MCF 10A (cell line): Measurements from ENCODE around the gene COASY. TPM values are rescaled to one million over a fixed set of nuclear protein-coding genes. Genes with fewer than 3 reads are reported as not detected.
A peak's percentile ranks its signal among the peaks of the same experiment; 100 is the strongest.

ENCODE experiments used
- BruUV-seq: library from RNA; stranded (reverse); fragments of 400-500 nt; replicated peaks from 2 replicates; lab custom pipeline; 2021; lab: Mats Ljungman, UMichigan
- CTCF ChIA-PET: fragments of 300-600 bp; sonication (Branson Sonifier 250); formaldehyde crosslinking; extraction: SDS; loops from one replicate; lab custom pipeline; 2021; ENCODE audit warnings: antibody characterized with exemption, inconsistent platforms; lab: Yijun Ruan, JAX
- POLR2A ChIA-PET: fragments of 300-600, 350-650 bp; sonication (Branson Sonifier 250); formaldehyde crosslinking; extraction: SDS; loops from one replicate; lab custom pipeline; 2020; ENCODE audit warnings: antibody characterized with exemption, inconsistent platforms; lab: Yijun Ruan, JAX
- DNase-seq: peaks from one replicate; pipeline ENCODE4 v3.0.0-alpha.2; 2018; ENCODE audit not compliant: unreplicated experiment
- H3K27ac Mint-ChIP-seq: one replicate; pipeline ENCODE4 v1.8.0; 2022; ENCODE audit warnings: mild to moderate bottlenecking, low read depth, mixed read lengths; ENCODE audit not compliant: unreplicated experiment
- H3K27me3 Mint-ChIP-seq: one replicate; pipeline ENCODE4 v1.8.0; 2022; ENCODE audit warnings: mixed read lengths; ENCODE audit not compliant: insufficient read depth, unreplicated experiment
- H3K36me3 Mint-ChIP-seq: one replicate; pipeline ENCODE4 v1.8.0; 2022; ENCODE audit warnings: mild to moderate bottlenecking, moderate library complexity, mixed read lengths; ENCODE audit not compliant: insufficient read depth, unreplicated experiment
- H3K4me1 Mint-ChIP-seq: one replicate; pipeline ENCODE4 v1.8.0; 2022; ENCODE audit warnings: mixed read lengths; ENCODE audit not compliant: insufficient read depth, unreplicated experiment
- H3K4me3 Mint-ChIP-seq: one replicate; pipeline ENCODE4 v1.8.0; 2022; ENCODE audit warnings: mild to moderate bottlenecking, moderate library complexity, mixed read lengths; ENCODE audit not compliant: unreplicated experiment
- H3K9me3 Mint-ChIP-seq: one replicate; pipeline ENCODE4 v1.8.0; 2022; ENCODE audit warnings: mixed read lengths; ENCODE audit not compliant: unreplicated experiment
- intact Hi-C: fragments of 100-400 bp; cut with micrococcal nuclease; formaldehyde crosslinking; loops from 2 replicates; pipeline ENCODE4 v1.14.1; 2022
- total RNA-seq: library from RNA; stranded (reverse); gene quantifications from 2 replicates; pipeline ENCODE4 v1.2.3, GENCODE V29; 2022
- TF ChIP-seq, protein P1 (sequence below): fragments of 200-600 bp; IDR thresholded peaks from one replicate; pipeline ENCODE4 v1.8.0; 2022; ENCODE audit warnings: antibody characterized with exemption, mild to moderate bottlenecking; ENCODE audit not compliant: unreplicated experiment

COASY gene
- total RNA-seq, 1 experiment from 2014 or later: 82.6 TPM

DNA sequence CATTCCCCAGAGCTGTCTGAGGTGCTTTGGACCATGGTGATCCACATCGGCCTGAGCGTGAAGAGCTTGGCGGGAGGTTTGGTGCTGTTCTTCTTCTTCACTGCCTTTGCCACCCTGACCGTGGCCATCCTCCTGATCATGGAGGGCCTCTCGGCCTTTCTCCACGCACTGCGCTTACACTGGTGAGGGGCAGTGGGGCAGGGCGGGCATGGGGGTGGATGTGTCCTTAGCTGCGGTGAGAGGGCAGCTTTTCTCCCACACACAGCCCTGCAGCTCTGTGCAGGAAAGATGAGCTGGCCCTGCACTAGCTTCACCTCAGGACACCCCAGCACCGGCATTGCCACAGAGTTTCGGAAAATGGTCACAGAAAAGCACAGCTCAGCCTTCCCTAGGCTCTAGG lies 47.7 kb upstream of the COASY start:
- Mint-ChIP-seq H3K36me3 (peaks cover 18% of the 10 kb centered on the region), H3K27ac (no peak overlapping the region), H3K9me3 (no peaks in the 10 kb centered on the region), H3K27me3 (no peaks in the 10 kb centered on the region), H3K4me3 (no peak overlapping the region), H3K4me1 (peaks cover 19% of the 10 kb centered on the region)
- intact Hi-C loops: no loop called here
- no peak for DNase-seq
- TF ChIP-seq, protein P1, sequence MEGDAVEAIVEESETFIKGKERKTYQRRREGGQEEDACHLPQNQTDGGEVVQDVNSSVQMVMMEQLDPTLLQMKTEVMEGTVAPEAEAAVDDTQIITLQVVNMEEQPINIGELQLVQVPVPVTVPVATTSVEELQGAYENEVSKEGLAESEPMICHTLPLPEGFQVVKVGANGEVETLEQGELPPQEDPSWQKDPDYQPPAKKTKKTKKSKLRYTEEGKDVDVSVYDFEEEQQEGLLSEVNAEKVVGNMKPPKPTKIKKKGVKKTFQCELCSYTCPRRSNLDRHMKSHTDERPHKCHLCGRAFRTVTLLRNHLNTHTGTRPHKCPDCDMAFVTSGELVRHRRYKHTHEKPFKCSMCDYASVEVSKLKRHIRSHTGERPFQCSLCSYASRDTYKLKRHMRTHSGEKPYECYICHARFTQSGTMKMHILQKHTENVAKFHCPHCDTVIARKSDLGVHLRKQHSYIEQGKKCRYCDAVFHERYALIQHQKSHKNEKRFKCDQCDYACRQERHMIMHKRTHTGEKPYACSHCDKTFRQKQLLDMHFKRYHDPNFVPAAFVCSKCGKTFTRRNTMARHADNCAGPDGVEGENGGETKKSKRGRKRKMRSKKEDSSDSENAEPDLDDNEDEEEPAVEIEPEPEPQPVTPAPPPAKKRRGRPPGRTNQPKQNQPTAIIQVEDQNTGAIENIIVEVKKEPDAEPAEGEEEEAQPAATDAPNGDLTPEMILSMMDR: no peak
- POLR2A ChIA-PET: interaction anchor here (0.6 to 1.7 kb wide), 3 partner anchors 22 to 893 kb away, joined by 4 to 7 read pairs (median 7); partner anchors contain the start of gene NAGLU
- no TSS peak for BruUV-seq
- CTCF ChIA-PET: interaction anchor here (0.5 to 1.5 kb wide), 3 partner anchors 14 to 776 kb away, joined by 3 to 4 read pairs (median 4); no protein-coding TSS in a partner anchor

DNA sequence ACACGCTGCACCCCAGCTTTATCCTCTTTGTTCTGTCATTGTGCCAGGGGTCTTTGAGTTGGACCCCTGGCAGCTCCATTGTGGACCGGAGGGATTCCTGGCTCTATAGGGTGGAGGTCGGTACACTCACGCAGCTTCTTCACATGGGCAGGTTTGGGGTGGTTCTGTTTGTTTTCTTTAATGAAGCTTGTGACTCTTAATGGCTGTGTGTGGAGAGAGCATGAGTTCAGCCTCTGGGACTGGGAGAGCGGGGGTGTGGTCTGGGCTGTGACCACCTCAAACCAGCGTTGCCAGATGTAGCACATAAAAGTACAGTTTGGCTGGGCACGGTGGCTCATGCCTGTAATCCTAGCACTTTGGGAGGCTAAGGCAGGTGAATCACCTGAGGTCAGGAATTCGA lies 47.1 kb upstream of the COASY start:
- Mint-ChIP-seq H3K27me3 (no peaks in the 10 kb centered on the region), H3K36me3 (peaks cover 18% of the 10 kb centered on the region), H3K9me3 (no peaks in the 10 kb centered on the region), H3K27ac (no peak overlapping the region), H3K4me3 (no peak overlapping the region), H3K4me1 (peaks cover 25% of the 10 kb centered on the region)
- TF ChIP-seq, protein P1: no peak
- DNase-seq: no peak
- POLR2A ChIA-PET: interaction anchor here (0.6 to 1.7 kb wide), 4 partner anchors 21 to 894 kb away, joined by 3 to 7 read pairs (median 6); partner anchors contain the start of gene NAGLU
- BruUV-seq: no TSS peak
- intact Hi-C loops: no loop called here
- CTCF ChIA-PET: interaction anchor here (0.5 to 1.5 kb wide), 4 partner anchors 13 to 777 kb away, joined by 3 to 4 read pairs (median 4); no protein-coding TSS in a partner anchor

DNA sequence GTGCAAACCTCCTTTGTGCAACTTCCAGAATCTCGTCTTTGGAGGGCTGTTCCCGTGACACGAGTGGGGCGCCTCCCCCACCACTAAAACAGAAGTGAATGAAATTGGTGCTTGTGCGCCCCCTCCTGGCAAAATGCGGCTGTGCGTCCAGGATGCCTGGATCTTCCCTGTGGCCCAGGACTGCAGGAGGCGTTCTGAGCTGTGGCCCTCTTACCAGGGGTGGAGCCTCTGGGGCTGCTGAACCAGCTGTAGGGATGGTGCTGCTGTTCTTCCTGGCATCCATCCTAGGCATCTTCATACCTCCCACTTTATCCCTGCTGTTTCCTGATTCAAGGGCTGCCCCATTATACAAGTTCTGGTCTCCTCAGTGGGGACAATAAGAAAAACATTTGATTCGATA lies 44.4 kb upstream of the COASY start:
- H3K9me3 Mint-ChIP-seq: no peaks in the 10 kb centered on the region
- peak overlapping the region; percentile 98 for H3K27ac Mint-ChIP-seq
- intact Hi-C loops: loop anchor here (1.0 kb wide), 2 partner anchors 89 to 195 kb away; no protein-coding TSS in a partner anchor
- peak; percentile 86 for DNase-seq
- H3K4me1 Mint-ChIP-seq: peaks cover 46% of the 10 kb centered on the region
- POLR2A ChIA-PET: interaction anchor here (0.7 to 4.1 kb wide), 11 partner anchors 10 to 387 kb away, joined by 3 to 48 read pairs (median 14); partner anchors contain the start of genes ATP6V0A1, CAVIN1 and STAT3
- peaks cover 18% of the 10 kb centered on the region for H3K36me3 Mint-ChIP-seq
- TF ChIP-seq, protein P1: peak; percentile 91
- no peaks in the 10 kb centered on the region for H3K27me3 Mint-ChIP-seq
- H3K4me3 Mint-ChIP-seq: no peak overlapping the region
- no TSS peak for BruUV-seq
- CTCF ChIA-PET: interaction anchor here (0.6 to 3.1 kb wide), 21 partner anchors 9 to 604 kb away, joined by 3 to 24 read pairs (median 4); no protein-coding TSS in a partner anchor

DNA sequence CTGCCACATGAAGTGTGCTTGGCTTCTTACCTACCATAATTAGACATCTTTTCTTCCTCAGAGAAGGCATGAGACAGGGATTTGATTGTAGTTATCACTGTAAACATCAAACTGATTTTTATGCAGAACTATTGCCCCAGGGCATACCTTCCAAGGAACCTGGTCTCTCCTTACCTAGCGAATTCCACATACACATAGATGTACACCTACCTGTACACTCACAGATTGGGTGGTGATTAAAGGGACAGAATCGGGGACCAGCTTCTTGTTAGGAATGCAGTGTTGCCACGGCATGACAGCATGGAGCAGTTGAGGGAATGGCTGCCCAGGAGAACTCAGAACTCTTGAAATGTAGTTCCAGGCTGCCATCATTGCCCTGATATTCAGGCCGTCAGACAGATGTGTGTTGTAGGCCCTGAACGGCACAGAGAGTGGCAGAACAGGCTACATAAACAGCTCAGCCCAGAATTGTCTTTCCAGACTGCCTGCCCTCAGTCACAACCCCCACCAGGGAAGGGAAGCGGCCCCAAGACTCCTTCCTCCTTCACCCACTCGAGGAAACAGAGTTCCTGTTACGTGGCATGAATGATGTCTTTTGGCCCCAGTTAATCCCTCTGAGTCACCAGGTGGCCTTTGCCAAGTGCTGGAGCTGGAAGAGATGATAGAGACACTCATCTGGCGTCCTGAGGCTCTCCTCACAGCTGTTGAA lies 43.7 kb upstream of the COASY start:
- no peaks in the 10 kb centered on the region for H3K9me3 Mint-ChIP-seq
- CTCF ChIA-PET: interaction anchor here (0.6 to 3.1 kb wide), 33 partner anchors 10 to 605 kb away, joined by 3 to 24 read pairs (median 4); no protein-coding TSS in a partner anchor
- TF ChIP-seq, protein P1: no peak
- H3K36me3 Mint-ChIP-seq: peaks cover 18% of the 10 kb centered on the region
- intact Hi-C loops: loop anchor here (1.0 kb wide), 1 partner anchor 111 kb away; no protein-coding TSS in a partner anchor
- peak overlapping the region; percentile 98 for H3K27ac Mint-ChIP-seq
- peak; percentile 95 for DNase-seq
- peaks cover 46% of the 10 kb centered on the region for H3K4me1 Mint-ChIP-seq
- H3K4me3 Mint-ChIP-seq: peak overlapping the region; percentile 63
- POLR2A ChIA-PET: interaction anchor here (0.7 to 4.1 kb wide), 20 partner anchors 9 to 388 kb away, joined by 3 to 48 read pairs (median 6); partner anchors contain the start of genes ATP6V0A1, BECN1, CAVIN1 and NAGLU
- no peaks in the 10 kb centered on the region for H3K27me3 Mint-ChIP-seq
- BruUV-seq: TSS peak; percentile 72
